Measurements from ENCODE around the gene KCNJ5.
"Not testable (repeated sequence)": the region's sequence is repeated elsewhere in the genome, so short reads cannot be mapped to it uniquely, and the experiment has no call there.

The KCNJ5 gene

DNA sequence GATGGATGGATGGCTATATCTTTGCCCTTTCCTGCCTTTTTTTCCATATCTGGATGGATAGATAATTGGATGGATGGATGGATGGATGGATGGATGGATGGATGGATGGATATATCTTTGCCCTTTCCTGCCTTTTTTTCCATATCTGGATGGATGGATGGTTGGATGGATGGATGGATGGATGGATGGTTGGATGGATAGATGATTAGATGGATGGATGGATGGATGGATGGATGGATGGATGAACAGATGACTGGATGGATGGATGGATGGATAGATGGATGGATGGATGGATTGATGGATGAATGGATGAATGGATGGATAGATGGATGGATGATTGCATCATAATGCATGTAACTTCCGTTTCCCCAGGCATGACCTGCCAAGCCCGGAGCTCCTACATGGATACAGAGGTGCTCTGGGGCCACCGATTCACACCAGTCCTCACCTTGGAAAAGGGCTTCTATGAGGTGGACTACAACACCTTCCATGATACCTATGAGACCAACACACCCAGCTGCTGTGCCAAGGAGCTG lies 24.9 kb downstream of the KCNJ5 start:
- no peak overlapping the region for H3K27ac ChIP-seq (ENCODE audit: low read depth, low read length)
- H3K4me3 ChIP-seq (ENCODE audit: low read length): no peak overlapping the region
- no peaks in the 10 kb centered on the region for H3K36me3 ChIP-seq (ENCODE audit: insufficient read depth, low read length)
- H3K4me1 ChIP-seq (ENCODE audit: insufficient read depth, low read length): no peaks in the 10 kb centered on the region
- WGBS: 61% methylated on average over 3 of the region's 3 CpGs
- H3K27me3 ChIP-seq (ENCODE audit: insufficient read depth, low read length): peaks cover 24% of the 10 kb centered on the region; the same call in 1 of the 2 replicates
- no peaks in the 10 kb centered on the region for H3K9me3 ChIP-seq (ENCODE audit: insufficient read depth, low read depth, low read length)
- H3K9ac ChIP-seq (ENCODE audit: low read depth, low read length): no peak overlapping the region

GRCh38 chr11:128916681-128917080 lies 25.5 kb downstream of the KCNJ5 start:
- Histone ChIP-seq H3K27me3 (ENCODE audit: insufficient read depth, low read length) (peaks cover 24% of the 10 kb centered on the region; the same call in 1 of the 2 replicates), H3K36me3 (ENCODE audit: insufficient read depth, low read length) (no peaks in the 10 kb centered on the region), H3K4me3 (ENCODE audit: low read length) (no peak overlapping the region), H3K9ac (ENCODE audit: low read depth, low read length) (no peak overlapping the region), H3K9me3 (ENCODE audit: insufficient read depth, low read depth, low read length) (no peaks in the 10 kb centered on the region), H3K27ac (ENCODE audit: low read depth, low read length) (no peak overlapping the region), H3K4me1 (ENCODE audit: insufficient read depth, low read length) (no peaks in the 10 kb centered on the region)
- 94% methylated on average over 2 of the region's 2 CpGs for WGBS

DNA sequence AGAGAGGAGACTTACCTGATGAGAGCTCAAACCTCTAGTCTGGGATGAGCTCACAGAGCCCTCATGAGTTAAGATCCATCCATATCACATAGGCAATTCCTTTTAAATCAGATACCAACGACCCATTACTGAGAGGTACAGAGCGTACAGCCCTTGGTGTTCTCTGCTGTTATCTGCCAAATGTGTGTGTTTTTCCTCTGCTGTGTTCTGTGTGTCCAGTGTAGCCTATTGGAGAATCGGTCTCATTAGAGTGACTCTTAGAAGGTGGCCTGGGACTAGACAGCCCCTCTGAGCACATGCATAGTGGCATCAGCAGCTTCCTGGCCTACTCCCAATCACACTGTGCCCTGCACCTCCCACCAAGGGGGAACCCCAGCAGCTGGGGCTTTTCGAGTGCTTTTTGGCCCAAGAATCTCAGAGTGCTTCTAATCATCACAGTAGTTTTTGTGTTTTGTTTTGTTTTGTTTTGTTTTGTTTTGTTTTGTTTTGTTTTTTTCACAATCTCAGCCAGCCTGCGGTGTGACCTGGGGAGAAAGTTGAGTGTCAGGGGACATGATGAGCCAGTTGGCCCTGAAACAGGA lies 26.1 kb downstream of the KCNJ5 start:
- H3K9ac ChIP-seq (ENCODE audit: low read depth, low read length): no peak overlapping the region

GRCh38 chr11:128919216-128919615 lies 28.1 kb downstream of the KCNJ5 start:
- H3K4me3 ChIP-seq (ENCODE audit: low read length): no peak overlapping the region
- WGBS: 90% methylated on average over 5 of the region's 5 CpGs
- H3K36me3 ChIP-seq (ENCODE audit: insufficient read depth, low read length): no peaks in the 10 kb centered on the region
- H3K9ac ChIP-seq (ENCODE audit: low read depth, low read length): no peak overlapping the region
- H3K27me3 ChIP-seq (ENCODE audit: insufficient read depth, low read length): peaks cover 26% of the 10 kb centered on the region; the same call in 1 of the 2 replicates
- no peaks in the 10 kb centered on the region for H3K9me3 ChIP-seq (ENCODE audit: insufficient read depth, low read depth, low read length)
- no peak overlapping the region for H3K27ac ChIP-seq (ENCODE audit: low read depth, low read length)
- H3K4me1 ChIP-seq (ENCODE audit: insufficient read depth, low read length): no peaks in the 10 kb centered on the region

More for the DNA sequence above, 26.1 kb downstream of the KCNJ5 start:
- Histone ChIP-seq H3K4me3 (ENCODE audit: low read length) (no peak overlapping the region), H3K36me3 (ENCODE audit: insufficient read depth, low read length) (no peaks in the 10 kb centered on the region), H3K27ac (ENCODE audit: low read depth, low read length) (no peak overlapping the region), H3K4me1 (ENCODE audit: insufficient read depth, low read length) (no peaks in the 10 kb centered on the region), H3K27me3 (ENCODE audit: insufficient read depth, low read length) (peaks cover 24% of the 10 kb centered on the region; the same call in 1 of the 2 replicates), H3K9me3 (ENCODE audit: insufficient read depth, low read depth, low read length) (no peaks in the 10 kb centered on the region)
- 60% methylated on average over 5 of the region's 5 CpGs for WGBS

GRCh38 chr11:128919635-128920034 lies 28.5 kb downstream of the KCNJ5 start:
- H3K27ac ChIP-seq (ENCODE audit: low read depth, low read length); H3K4me1 ChIP-seq (ENCODE audit: insufficient read depth, low read length); H3K9me3 ChIP-seq (ENCODE audit: insufficient read depth, low read depth, low read length); H3K36me3 ChIP-seq (ENCODE audit: insufficient read depth, low read length); H3K9ac ChIP-seq (ENCODE audit: low read depth, low read length); H3K4me3 ChIP-seq (ENCODE audit: low read length): not testable (repeated sequence)
- peaks cover 30% of the 10 kb centered on the region; the same call in 1 of the 2 replicates for H3K27me3 ChIP-seq (ENCODE audit: insufficient read depth, low read length)
- WGBS: 72% methylated on average over 7 of the region's 7 CpGs

DNA sequence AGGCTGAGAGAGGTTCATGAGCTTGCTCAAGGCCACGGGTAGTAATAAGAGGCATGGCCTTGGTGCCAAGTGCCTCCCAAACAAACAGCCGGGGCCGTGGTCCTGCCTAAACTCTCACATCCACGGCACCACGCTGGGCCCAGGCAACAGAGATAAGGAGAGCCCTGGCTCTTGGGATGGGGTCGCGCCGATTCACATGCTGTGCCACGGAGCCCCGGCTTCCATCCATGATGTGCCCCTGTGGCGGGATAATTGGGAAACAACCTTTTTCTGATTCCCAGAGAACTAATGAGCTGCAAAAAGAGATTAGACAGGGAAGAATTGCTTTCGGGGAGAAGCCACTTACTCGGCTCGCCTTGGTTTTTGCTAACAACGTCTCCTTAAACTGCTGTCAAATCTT lies 29.5 kb downstream of the KCNJ5 start:
- Histone ChIP-seq H3K9ac (ENCODE audit: low read depth, low read length) (no peak overlapping the region), H3K4me1 (ENCODE audit: insufficient read depth, low read length) (no peaks in the 10 kb centered on the region), H3K4me3 (ENCODE audit: low read length) (no peak overlapping the region), H3K27ac (ENCODE audit: low read depth, low read length) (no peak overlapping the region), H3K27me3 (ENCODE audit: insufficient read depth, low read length) (peaks cover 34% of the 10 kb centered on the region), H3K36me3 (ENCODE audit: insufficient read depth, low read length) (no peaks in the 10 kb centered on the region), H3K9me3 (ENCODE audit: insufficient read depth, low read depth, low read length) (no peaks in the 10 kb centered on the region)
- 95% methylated on average over 15 of the region's 15 CpGs for WGBS

- Histone ChIP-seq H3K27me3 (ENCODE audit: insufficient read depth, low read length) (peaks cover 45% of the 10 kb centered on the region), H3K36me3 (ENCODE audit: insufficient read depth, low read length) (no peaks in the 10 kb centered on the region), H3K9ac (ENCODE audit: low read depth, low read length) (no peak overlapping the region), H3K9me3 (ENCODE audit: insufficient read depth, low read depth, low read length) (no peaks in the 10 kb centered on the region), H3K27ac (ENCODE audit: low read depth, low read length) (no peak overlapping the region), H3K4me3 (ENCODE audit: low read length) (no peak overlapping the region), H3K4me1 (ENCODE audit: insufficient read depth, low read length) (peaks cover 10% of the 10 kb centered on the region)
- WGBS: 96% methylated on average over 4 of the region's 4 CpGs
Measured at GRCh38 chr11:128921793-128922192, 30.6 kb downstream of the KCNJ5 start.

GRCh38 chr11:128924104-128924503 lies 32.9 kb downstream of the KCNJ5 start:
- no peak overlapping the region for H3K27ac ChIP-seq (ENCODE audit: low read depth, low read length)
- peaks cover 22% of the 10 kb centered on the region for H3K4me1 ChIP-seq (ENCODE audit: insufficient read depth, low read length)
- no peak overlapping the region for H3K4me3 ChIP-seq (ENCODE audit: low read length)
- H3K9ac ChIP-seq (ENCODE audit: low read depth, low read length): no peak overlapping the region
- peaks cover 63% of the 10 kb centered on the region for H3K27me3 ChIP-seq (ENCODE audit: insufficient read depth, low read length)
- H3K36me3 ChIP-seq (ENCODE audit: insufficient read depth, low read length): no peaks in the 10 kb centered on the region
- H3K9me3 ChIP-seq (ENCODE audit: insufficient read depth, low read depth, low read length): no peaks in the 10 kb centered on the region
- WGBS: 73% methylated on average over 6 of the region's 7 CpGs

- no peak overlapping the region for H3K4me3 ChIP-seq (ENCODE audit: low read length)
- H3K9ac ChIP-seq (ENCODE audit: low read depth, low read length): no peak overlapping the region
- H3K4me1 ChIP-seq (ENCODE audit: insufficient read depth, low read length): peaks cover 26% of the 10 kb centered on the region
- no peaks in the 10 kb centered on the region for H3K9me3 ChIP-seq (ENCODE audit: insufficient read depth, low read depth, low read length)
- H3K27me3 ChIP-seq (ENCODE audit: insufficient read depth, low read length): peaks cover 69% of the 10 kb centered on the region
- WGBS: 76% methylated on average over 16 of the region's 16 CpGs
- H3K27ac ChIP-seq (ENCODE audit: low read depth, low read length): no peak overlapping the region
- H3K36me3 ChIP-seq (ENCODE audit: insufficient read depth, low read length): no peaks in the 10 kb centered on the region
Measured at GRCh38 chr11:128924510-128925249, 33.5 kb downstream of the KCNJ5 start.

DNA sequence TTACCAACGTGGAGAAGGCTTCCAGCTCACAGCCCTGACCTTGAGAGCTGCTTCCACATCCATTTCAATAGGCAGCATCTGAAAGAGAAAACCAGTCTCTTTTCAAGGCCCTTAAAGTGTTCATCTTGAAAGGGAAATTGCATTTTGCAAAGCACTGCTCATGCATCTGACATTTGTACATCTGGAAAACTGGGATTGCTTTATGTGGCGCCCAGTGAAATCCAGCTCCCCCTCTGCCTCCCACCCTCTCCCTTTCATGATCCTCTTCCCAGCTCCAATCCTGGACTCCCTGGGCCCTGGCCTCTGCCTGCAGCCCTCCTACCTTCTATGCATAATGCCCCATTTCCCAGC lies 34.1 kb downstream of the KCNJ5 start:
- WGBS: 46% methylated on average over 2 of the region's 2 CpGs
- Histone ChIP-seq H3K27me3 (ENCODE audit: insufficient read depth, low read length) (peaks cover 70% of the 10 kb centered on the region), H3K27ac (ENCODE audit: low read depth, low read length) (no peak overlapping the region)

GRCh38 chr11:128926000-128926399 lies 34.8 kb downstream of the KCNJ5 start:
- no peak overlapping the region for H3K9ac ChIP-seq (ENCODE audit: low read depth, low read length)
- no peak overlapping the region for H3K4me3 ChIP-seq (ENCODE audit: low read length)
- H3K4me1 ChIP-seq (ENCODE audit: insufficient read depth, low read length): peaks cover 32% of the 10 kb centered on the region
- WGBS: 89% methylated on average over 3 of the region's 3 CpGs
- no peaks in the 10 kb centered on the region for H3K9me3 ChIP-seq (ENCODE audit: insufficient read depth, low read depth, low read length)
- no peak overlapping the region for H3K27ac ChIP-seq (ENCODE audit: low read depth, low read length)
- H3K27me3 ChIP-seq (ENCODE audit: insufficient read depth, low read length): peaks cover 66% of the 10 kb centered on the region
- no peaks in the 10 kb centered on the region for H3K36me3 ChIP-seq (ENCODE audit: insufficient read depth, low read length)

More for the DNA sequence above, 34.1 kb downstream of the KCNJ5 start:
- H3K4me3 ChIP-seq (ENCODE audit: low read length): no peak overlapping the region
- H3K36me3 ChIP-seq (ENCODE audit: insufficient read depth, low read length): no peaks in the 10 kb centered on the region
- no peak overlapping the region for H3K9ac ChIP-seq (ENCODE audit: low read depth, low read length)
- H3K4me1 ChIP-seq (ENCODE audit: insufficient read depth, low read length): peaks cover 32% of the 10 kb centered on the region
- no peaks in the 10 kb centered on the region for H3K9me3 ChIP-seq (ENCODE audit: insufficient read depth, low read depth, low read length)

All from HUES64 (cell line).